H9 (cell line): ENCODE data around the gene CDH18. TPM values are rescaled to one million over a fixed set of nuclear protein-coding genes. Genes with fewer than 3 reads are reported as not detected.

Experiments used
- DNase-seq: peaks from one replicate; pipeline ENCODE4 v3.0.0-alpha.2; 2017
- H2AFZ ChIP-seq: one replicate; pipeline ENCODE4 v1.6.1; 2013; ENCODE audit warnings: mild to moderate bottlenecking, low read length, control low read depth, moderate library complexity
- H2AK5ac ChIP-seq: 2 replicates; pipeline ENCODE4 v1.6.1; 2013; ENCODE audit warnings: low read length, control low read depth, mixed read lengths; ENCODE audit not compliant: insufficient read length
- H2BK120ac ChIP-seq: one replicate; pipeline ENCODE4 v1.6.1; 2013; ENCODE audit warnings: low read depth, mild to moderate bottlenecking, low read length, control low read depth, inconsistent platforms; ENCODE audit not compliant: poor library complexity, severe bottlenecking
- H2BK12ac ChIP-seq: 2 replicates; pipeline ENCODE4 v1.6.1; 2013; ENCODE audit warnings: low read length, control low read depth, mixed read lengths, low read depth; ENCODE audit not compliant: insufficient read length
- H2BK15ac ChIP-seq: 2 replicates; pipeline ENCODE4 v1.6.1; 2013; ENCODE audit warnings: low read depth, low read length, control low read depth
- H2BK20ac ChIP-seq: one replicate; pipeline ENCODE4 v1.6.1; 2013; ENCODE audit warnings: low read depth, mild to moderate bottlenecking, low read length, control low read depth, inconsistent platforms; ENCODE audit not compliant: poor library complexity, severe bottlenecking
- H2BK5ac ChIP-seq: 2 replicates; pipeline ENCODE4 v1.6.1; 2013; ENCODE audit warnings: low read length, control low read depth, mixed read lengths; ENCODE audit not compliant: insufficient read length
- H3K14ac ChIP-seq: 2 replicates; pipeline ENCODE4 v1.6.1; 2013; ENCODE audit warnings: low read length, control low read depth; ENCODE audit not compliant: insufficient read depth
- H3K18ac ChIP-seq: 2 replicates; pipeline ENCODE4 v1.6.1; 2013; ENCODE audit warnings: low read depth, mild to moderate bottlenecking, mixed read lengths, low read length, control low read depth; ENCODE audit not compliant: insufficient read length
- H3K23ac ChIP-seq: 2 replicates; pipeline ENCODE4 v1.6.1; 2013; ENCODE audit warnings: low read length, control low read depth, mixed read lengths, low read depth; ENCODE audit not compliant: insufficient read length
- H3K23me2 ChIP-seq: 2 replicates; pipeline ENCODE4 v1.6.1; 2013; ENCODE audit warnings: low read depth, mild to moderate bottlenecking, mixed read lengths, low read length, control low read depth; ENCODE audit not compliant: insufficient read length, poor library complexity, severe bottlenecking
- H3K27ac ChIP-seq: 2 replicates; pipeline ENCODE4 v1.5.1; 2013; ENCODE audit warnings: low read length, control low read depth, mixed read lengths, low read depth; ENCODE audit not compliant: insufficient read length
- H3K27me3 ChIP-seq: 2 replicates; pipeline ENCODE4 v1.6.1; 2013; ENCODE audit warnings: low read length, control low read depth, inconsistent platforms; ENCODE audit not compliant: insufficient read depth
- H3K4ac ChIP-seq: 2 replicates; pipeline ENCODE4 v1.6.1; 2013; ENCODE audit warnings: low read depth, mild to moderate bottlenecking, control low read depth, inconsistent platforms, low read length, moderate library complexity
- H3K4me1 ChIP-seq: 2 replicates; pipeline ENCODE4 v1.6.1; 2013; ENCODE audit warnings: low read length, control low read depth, inconsistent platforms; ENCODE audit not compliant: insufficient read depth
- H3K4me2 ChIP-seq: 2 replicates; pipeline ENCODE4 v1.6.1; 2013; ENCODE audit warnings: low read length, control low read depth, mixed read lengths; ENCODE audit not compliant: insufficient read length, insufficient read depth
- H3K56ac ChIP-seq: 2 replicates; pipeline ENCODE4 v1.6.1; 2013; ENCODE audit warnings: low read depth, mild to moderate bottlenecking, mixed read lengths, low read length, control low read depth; ENCODE audit not compliant: insufficient read length
- H3K79me1 ChIP-seq: 2 replicates; pipeline ENCODE4 v1.6.1; 2013; ENCODE audit warnings: low read depth, mild to moderate bottlenecking, moderate library complexity, low read length, control low read depth, inconsistent platforms; ENCODE audit not compliant: insufficient read depth, poor library complexity, severe bottlenecking
- H3K79me2 ChIP-seq: 2 replicates; pipeline ENCODE4 v1.6.1; 2013; ENCODE audit warnings: low read length, control low read depth, inconsistent platforms; ENCODE audit not compliant: insufficient read depth
- H3K9ac ChIP-seq: 2 replicates; pipeline ENCODE4 v1.6.1; 2013; ENCODE audit warnings: low read length, control low read depth, mixed read lengths; ENCODE audit not compliant: insufficient read length; ENCODE audit errors: extremely low read depth
- H3K9me3 ChIP-seq: one replicate; pipeline ENCODE4 v1.6.1; 2013; ENCODE audit warnings: low read depth, low read length, inconsistent platforms; ENCODE audit not compliant: control insufficient read depth
- H3T11ph ChIP-seq: one replicate; pipeline ENCODE4 v1.6.1; 2013; ENCODE audit warnings: mild to moderate bottlenecking, low read length, control low read depth, inconsistent platforms
- H4K20me1 ChIP-seq: one replicate; pipeline ENCODE4 v1.6.1; 2013; ENCODE audit not compliant: control insufficient read depth, insufficient read length, insufficient read depth
- H4K5ac ChIP-seq: 2 replicates; pipeline ENCODE4 v1.6.1; 2013; ENCODE audit warnings: low read depth, mild to moderate bottlenecking, mixed read lengths, low read length, control low read depth; ENCODE audit not compliant: insufficient read length
- H4K8ac ChIP-seq: replicated peaks from 2 replicates; pipeline ENCODE4 v1.6.1; 2013; ENCODE audit warnings: low read length, control low read depth, mixed read lengths, low read depth; ENCODE audit not compliant: insufficient read length
- H4K91ac ChIP-seq: 2 replicates; pipeline ENCODE4 v1.6.1; 2013; ENCODE audit warnings: low read depth, mild to moderate bottlenecking, moderate library complexity, mixed read lengths, low read length, control low read depth; ENCODE audit not compliant: insufficient read length
- H3K27ac Mint-ChIP-seq, 3 experiments: 2 replicates in 2 of 3; 3 replicates in 1 of 3; pipeline ENCODE4 v1.8.0; 2020 to 2021; ENCODE audit warnings: mixed read lengths in 3 of 3, mild to moderate bottlenecking in 1 of 3, moderate library complexity in 1 of 3
- H3K27me3 Mint-ChIP-seq: 2 replicates; pipeline ENCODE4 v1.8.0; 2021; ENCODE audit warnings: low read depth, mild to moderate bottlenecking, moderate library complexity, mixed read lengths
- H3K36me3 Mint-ChIP-seq, 3 experiments: 2 replicates in 2 of 3; 3 replicates in 1 of 3; pipeline ENCODE4 v1.8.0; 2020 to 2021; ENCODE audit warnings: low read depth in 3 of 3, mixed read lengths in 3 of 3; ENCODE audit not compliant: insufficient read depth in 1 of 3
- H3K4me1 Mint-ChIP-seq, 2 experiments: 2 replicates each; pipeline ENCODE4 v1.8.0; 2020; ENCODE audit warnings: mixed read lengths in 2 of 2
- H3K4me3 Mint-ChIP-seq, 2 experiments: 2 replicates in 1 of 2; 3 replicates in 1 of 2; pipeline ENCODE4 v1.8.0; 2020 to 2021; ENCODE audit warnings: mild to moderate bottlenecking in 2 of 2, mixed read lengths in 2 of 2, moderate library complexity in 1 of 2
- H3K9me3 Mint-ChIP-seq, 2 experiments: 2 replicates in 1 of 2; 3 replicates in 1 of 2; pipeline ENCODE4 v1.8.0; 2020; ENCODE audit warnings: mild to moderate bottlenecking in 2 of 2, mixed read lengths in 2 of 2, moderate library complexity in 1 of 2
- total RNA-seq: library from RNA; stranded (reverse); gene quantifications from 2 replicates; pipeline ENCODE4 v1.2.1, GENCODE V29; 2021
- TF ChIP-seq, protein P1 (sequence below): fragments of 200-600 bp; sonication (generic); conservative IDR thresholded peaks from 3 replicates; pipeline ENCODE4 v1.8.0; 2021; ENCODE audit warnings: antibody characterized with exemption, mild to moderate bottlenecking

The CDH18 gene
- total RNA-seq, 1 experiment from 2014 or later, result not detected

DNA sequence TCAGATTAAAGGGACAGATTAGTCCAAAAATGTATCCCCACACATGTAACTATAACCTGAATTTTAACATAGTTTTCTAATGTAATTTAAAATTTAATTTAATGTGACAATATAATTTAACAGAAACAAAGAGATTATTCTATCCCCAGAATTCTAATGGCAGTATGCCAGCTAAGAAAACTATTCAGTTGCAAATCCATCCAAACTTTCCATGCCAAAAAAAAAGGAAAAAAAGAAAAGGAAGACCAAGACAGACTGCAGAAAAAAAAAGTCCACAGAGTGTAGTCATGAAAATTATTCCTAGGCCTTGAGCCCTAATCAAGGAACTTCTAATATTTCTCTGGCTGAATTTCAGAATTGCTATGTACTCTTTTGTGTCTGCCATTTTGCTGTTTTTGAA is 217.6 kb downstream of the CDH18 start:
- Histone ChIP-seq H2BK15ac (no peak overlapping the region), H3K27me3 (no peaks in the 10 kb centered on the region), H3K18ac (no peak overlapping the region), H3K9ac (no peak overlapping the region), H3K4me2 (no peak overlapping the region), H3T11ph (no peak overlapping the region), H2BK120ac (no peak overlapping the region), H3K4me1 (peaks cover 4% of the 10 kb centered on the region), H4K5ac (no peak overlapping the region), H2BK12ac (no peak overlapping the region), H2BK20ac (no peak overlapping the region), H3K23me2 (no peaks in the 10 kb centered on the region), H4K91ac (no peak overlapping the region), H2AK5ac (no peak overlapping the region), H3K56ac (no peak overlapping the region), H3K4ac (no peak overlapping the region), H2AFZ (no peak overlapping the region), H3K14ac (no peak overlapping the region), H3K9me3 (no peaks in the 10 kb centered on the region), H3K27ac (no peak overlapping the region), H4K20me1 (no peaks in the 10 kb centered on the region), H2BK5ac (no peak overlapping the region), H3K79me1 (no peaks in the 10 kb centered on the region), H3K23ac (no peak overlapping the region), H3K79me2 (no peaks in the 10 kb centered on the region), H4K8ac (no peak overlapping the region)
- no peaks in the 10 kb centered on the region for H3K27me3 Mint-ChIP-seq
- peak overlapping the region in 1 of 2 experiments; percentile 12; a peak in 1 of 5 replicates for H3K4me3 Mint-ChIP-seq
- no peak for DNase-seq
- H3K36me3 Mint-ChIP-seq, result peaks cover 0 to 5% (median 3%) of the 10 kb centered on the region in 3 experiments; a peak in 2 of 7 replicates
- peak overlapping the region; percentile 18 to 61 (median 53); a peak in 5 of 7 replicates for H3K27ac Mint-ChIP-seq
- no peaks in the 10 kb centered on the region; a peak in 1 of 5 replicates for H3K9me3 Mint-ChIP-seq
- H3K4me1 Mint-ChIP-seq, result peaks cover 57 to 61% of the 10 kb centered on the region in 2 experiments
- TF ChIP-seq, protein P1, sequence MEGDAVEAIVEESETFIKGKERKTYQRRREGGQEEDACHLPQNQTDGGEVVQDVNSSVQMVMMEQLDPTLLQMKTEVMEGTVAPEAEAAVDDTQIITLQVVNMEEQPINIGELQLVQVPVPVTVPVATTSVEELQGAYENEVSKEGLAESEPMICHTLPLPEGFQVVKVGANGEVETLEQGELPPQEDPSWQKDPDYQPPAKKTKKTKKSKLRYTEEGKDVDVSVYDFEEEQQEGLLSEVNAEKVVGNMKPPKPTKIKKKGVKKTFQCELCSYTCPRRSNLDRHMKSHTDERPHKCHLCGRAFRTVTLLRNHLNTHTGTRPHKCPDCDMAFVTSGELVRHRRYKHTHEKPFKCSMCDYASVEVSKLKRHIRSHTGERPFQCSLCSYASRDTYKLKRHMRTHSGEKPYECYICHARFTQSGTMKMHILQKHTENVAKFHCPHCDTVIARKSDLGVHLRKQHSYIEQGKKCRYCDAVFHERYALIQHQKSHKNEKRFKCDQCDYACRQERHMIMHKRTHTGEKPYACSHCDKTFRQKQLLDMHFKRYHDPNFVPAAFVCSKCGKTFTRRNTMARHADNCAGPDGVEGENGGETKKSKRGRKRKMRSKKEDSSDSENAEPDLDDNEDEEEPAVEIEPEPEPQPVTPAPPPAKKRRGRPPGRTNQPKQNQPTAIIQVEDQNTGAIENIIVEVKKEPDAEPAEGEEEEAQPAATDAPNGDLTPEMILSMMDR, result no peak
